Endothelial cell of umbilical vein (primary cell): ENCODE measurements around the gene SLC5A9. TPM values are rescaled to one million over a fixed set of nuclear protein-coding genes. Genes with fewer than 3 reads are reported as not detected.

Experiments used
- BruUV-seq: library from RNA; stranded (reverse); fragments of 400-500 nt; replicated peaks from 2 replicates; lab custom pipeline; 2021; lab: Mats Ljungman, UMichigan
- CTCF ChIA-PET: fragments of 300-600, 350-600 bp; sonication (Branson Sonifier 250); formaldehyde crosslinking; loops from one replicate; lab custom pipeline; 2021; ENCODE audit warnings: antibody characterized with exemption, inconsistent platforms; lab: Charles Lee
- POLR2A ChIA-PET: fragments of 300-600, 350-600 bp; sonication (Branson Sonifier 250); formaldehyde crosslinking; loops from one replicate; lab custom pipeline; 2021; ENCODE audit warnings: antibody characterized with exemption, inconsistent platforms; lab: Charles Lee
- DNase-seq: peaks from one replicate; pipeline ENCODE4 v3.0.0-alpha.2; 2011; ENCODE audit warnings: low read depth, low spot score
- FAIRE-seq: peaks from 2 replicates; lab custom pipeline; 2011; peaks lifted over from hg19 to GRCh38; lab: Jason Lieb, UNC
- H2AFZ ChIP-seq: 2 replicates; pipeline ENCODE4 v1.6.0; 2012; ENCODE audit warnings: low read depth, low read length, control low read depth, inconsistent platforms
- H3K27ac ChIP-seq: 2 replicates; pipeline ENCODE4 v1.5.1; 2011; ENCODE audit warnings: low read depth, mild to moderate bottlenecking, control low read depth, low read length, moderate library complexity; ENCODE audit not compliant: insufficient read depth
- H3K27me3 ChIP-seq, 2 experiments: 2 replicates each; pipeline versions ENCODE4 v1.6.0 to v1.6.1; 2011; ENCODE audit warnings: low read length in 2 of 2, mixed read lengths in 1 of 2; ENCODE audit not compliant: control insufficient read depth in 2 of 2, insufficient read depth in 2 of 2
- H3K36me3 ChIP-seq, 2 experiments: 2 replicates in 1 of 2; 3 replicates in 1 of 2; pipeline ENCODE4 v1.5.1; 2011; ENCODE audit warnings: low read length in 2 of 2, mild to moderate bottlenecking in 1 of 2, moderate library complexity in 1 of 2; ENCODE audit not compliant: control insufficient read depth in 2 of 2, insufficient read depth in 2 of 2; ENCODE audit errors: extremely low read depth in 1 of 2
- H3K4me1 ChIP-seq: 3 replicates; pipeline ENCODE4 v1.5.1; 2011; ENCODE audit warnings: mild to moderate bottlenecking, low read length; ENCODE audit not compliant: control insufficient read depth, insufficient read depth; ENCODE audit errors: extremely low read depth
- H3K4me2 ChIP-seq: 2 replicates; pipeline ENCODE4 v1.6.1; 2011; ENCODE audit warnings: low read length, control low read depth, mixed read lengths; ENCODE audit not compliant: insufficient read depth
- H3K4me3 ChIP-seq, 3 experiments: fragments of 200-600 bp in 1 of 3; sonication (generic), shearing (Covaris generic) in 1 of 3; replicated peaks in 1 of 3; 2 replicates each; pipeline ENCODE4 v1.5.1; 2011 to 2016; ENCODE audit warnings: control low read depth in 3 of 3, low read length in 3 of 3, mild to moderate bottlenecking in 2 of 3, inconsistent platforms in 1 of 3, low read depth in 1 of 3, moderate library complexity in 1 of 3; ENCODE audit not compliant: insufficient read depth in 1 of 3
- H3K79me2 ChIP-seq: 2 replicates; pipeline ENCODE4 v1.6.0; 2012; ENCODE audit warnings: low read length, inconsistent platforms; ENCODE audit not compliant: control insufficient read depth, insufficient read depth
- H3K9ac ChIP-seq: replicated peaks from 2 replicates; pipeline ENCODE3; 2011; ENCODE audit warnings: low read length, control low read depth; ENCODE audit not compliant: insufficient read depth; ENCODE audit errors: extremely low read depth
- H3K9me1 ChIP-seq: replicated peaks from 3 replicates; pipeline ENCODE4 v1.6.0; 2011; ENCODE audit warnings: mild to moderate bottlenecking, low read length; ENCODE audit not compliant: control insufficient read depth, insufficient read depth; ENCODE audit errors: extremely low read depth
- H3K9me3 ChIP-seq: replicated peaks from 2 replicates; pipeline ENCODE4 v1.5.1; 2012; ENCODE audit warnings: low read length, inconsistent platforms; ENCODE audit not compliant: control insufficient read depth, insufficient read depth
- H4K20me1 ChIP-seq: replicated peaks from 2 replicates; pipeline ENCODE3; 2011; ENCODE audit warnings: mild to moderate bottlenecking, low read length; ENCODE audit not compliant: control insufficient read depth, insufficient read depth; ENCODE audit errors: extremely low read depth
- CTCF ChIP-seq, 2 donors: IDR thresholded peaks; 1 replicate in 1 of 2; 2 replicates in 1 of 2; pipeline ENCODE4 v1.5.1; 2011; ENCODE audit warnings: low read length in 2 of 2, mild to moderate bottlenecking in 2 of 2, moderate library complexity in 2 of 2, control low read depth in 1 of 2, inconsistent platforms in 1 of 2, low read depth in 1 of 2; ENCODE audit not compliant: insufficient read depth in 1 of 2; ENCODE audit errors: extremely low read depth in 1 of 2
- EZH2 ChIP-seq: IDR thresholded peaks from 2 replicates; pipeline ENCODE4 v1.6.1; 2012; ENCODE audit warnings: borderline replicate concordance, low read depth, mild to moderate bottlenecking, moderate library complexity, low read length, inconsistent platforms; ENCODE audit not compliant: severe bottlenecking
- FOS ChIP-seq: IDR thresholded peaks from 2 replicates; pipeline ENCODE4 v1.6.1; 2011; ENCODE audit warnings: mild to moderate bottlenecking, low read length, moderate library complexity, borderline replicate concordance; ENCODE audit not compliant: insufficient read depth
- GATA2 ChIP-seq: IDR thresholded peaks from 2 replicates; pipeline ENCODE4 v1.7.0; 2011; ENCODE audit warnings: low read depth, mild to moderate bottlenecking, moderate library complexity, mixed read lengths, low read length; ENCODE audit not compliant: insufficient read length, insufficient read depth
- JUN ChIP-seq: IDR thresholded peaks from 2 replicates; pipeline ENCODE4 v1.6.1; 2011; ENCODE audit warnings: borderline replicate concordance, low read depth; ENCODE audit not compliant: insufficient read length, insufficient read depth
- MAX ChIP-seq: IDR thresholded peaks from 2 replicates; pipeline ENCODE4 v1.6.1; 2011; ENCODE audit not compliant: insufficient read depth, insufficient read length
- MYC ChIP-seq: IDR thresholded peaks from one replicate; pipeline ENCODE4 v1.6.1; 2011; ENCODE audit warnings: mild to moderate bottlenecking, low read depth, low read length
- POLR2A ChIP-seq: IDR thresholded peaks from 2 replicates; pipeline ENCODE4 v1.6.1; 2012; ENCODE audit warnings: low read depth, mild to moderate bottlenecking, control low read depth, low read length
- POLR2AphosphoS5 ChIP-seq: IDR thresholded peaks from 2 replicates; pipeline ENCODE4 v1.6.1; 2012; ENCODE audit warnings: low read depth, mild to moderate bottlenecking, control low read depth, low read length, moderate library complexity; ENCODE audit not compliant: insufficient read depth
- dilution Hi-C: fragments of 300-500 bp; cut with MboI; formaldehyde crosslinking; loops from one replicate; pipeline ENCODE4 v1.15.0; 2019; ENCODE audit warnings: low sequenced_read_pairs; ENCODE audit not compliant: extremely low pct_ligation_motif_present
- intact Hi-C: fragments of 100-400 bp; cut with micrococcal nuclease; formaldehyde crosslinking; loops from one replicate; pipeline ENCODE4 v1.10.0; 2022
- polyA plus RNA-seq, 4 experiments: library from polyadenylated mRNA; depleted of rRNA in 3 of 4; stranded (reverse) in 3 of 4; unstranded in 1 of 4; fragments of >200 nt; gene quantifications; 2 replicates each; pipeline versions ENCODE4 v1.2.1 to v1.2.3, GENCODE V29; 2011 to 2012; ENCODE audit warnings: missing spikeins in 1 of 4
- total RNA-seq: library from RNA; stranded (reverse); gene quantifications from 2 replicates; pipeline ENCODE4 v1.2.3, GENCODE V29; 2021

Gene SLC5A9
- total and polyA plus RNA-seq, 2 donors (not counting 3 experiments of a cell fraction or from before 2014, with no cell fraction given): not detected

- H4K20me1 ChIP-seq: no peaks in the 10 kb centered on the region
- H3K9me1 ChIP-seq: no peaks in the 10 kb centered on the region
- DNase-seq (no peak), FAIRE-seq (no peak)
- H3K27me3 ChIP-seq: no peaks in the 10 kb centered on the region
- ChIA-PET CTCF (interaction anchor here (0.7 to 4.4 kb wide), 3 partner anchors 10 to 209 kb away, joined by 3 to 111 read pairs (median 3); partner anchors contain the start of gene TRABD2B), POLR2A (no interaction called here)
- dilution Hi-C loops: no loop called here
- no peak overlapping the region for H2AFZ ChIP-seq
- no peaks in the 10 kb centered on the region for H3K36me3 ChIP-seq
- no peak overlapping the region for H3K4me2 ChIP-seq
- H3K9me3 ChIP-seq: no peaks in the 10 kb centered on the region
- H3K4me1 ChIP-seq: no peaks in the 10 kb centered on the region
- H3K4me3 ChIP-seq: no peak overlapping the region
- intact Hi-C loops: no loop called here
- H3K27ac ChIP-seq: no peak overlapping the region
- BruUV-seq: no TSS peak
- H3K79me2 ChIP-seq: no peaks in the 10 kb centered on the region
- TF ChIP-seq GATA2 (no peak), MAX (no peak), POLR2AphosphoS5 (no peak), MYC (no peak), FOS (no peak), EZH2 (no peak), JUN (no peak), CTCF (IDR thresholded peaks at IDR 0.05; ENCODE audit: extremely low read depth in 1 of 2, insufficient read depth in 1 of 2, low read depth in 1 of 2, low read length in 2 of 2) (no peak), POLR2A (no peak)
- no peak overlapping the region for H3K9ac ChIP-seq
These were observed 16.1 kb upstream of the SLC5A9 start for GRCh38 chr1:48206371-48206770.
